Heart left ventricle (tissue), 16 donors: ENCODE measurements around the gene SERPINE3. TPM values are rescaled to one million over a fixed set of nuclear protein-coding genes. Genes with fewer than 3 reads are reported as not detected.
A peak's percentile ranks its signal among the peaks of the same experiment; 100 is the strongest.

ENCODE experiments used
- ATAC-seq, 4 donors: fragments of 200-7000 bp; cut with Tn5 transposase; one replicate each; pipeline ENCODE4 v1.9.1; 2020 to 2022; ENCODE audit warnings: moderate library complexity in 4 of 4, mild to moderate bottlenecking in 3 of 4, moderate number of reproducible peaks in 1 of 4
- DNase-seq, 5 donors: peaks; one replicate each; pipeline ENCODE4 v3.0.0-alpha.2; 2020
- H3K27ac ChIP-seq, 12 donors: fragments of 200-600 bp; sonication (generic) in 4 of 12; one replicate each; pipeline versions ENCODE4 v1.5.0 to v1.8.0; 2016 to 2022; ENCODE audit warnings: mild to moderate bottlenecking in 2 of 12
- H3K27me3 ChIP-seq, 9 donors: fragments of 200-600 bp; sonication (generic) in 2 of 9; one replicate each; pipeline versions ENCODE4 v1.5.1 to v1.8.0; 2016 to 2022; ENCODE audit warnings: mild to moderate bottlenecking in 3 of 9
- H3K36me3 ChIP-seq, 9 donors: fragments of 200-600 bp; sonication (generic) in 2 of 9; one replicate each; pipeline versions ENCODE4 v1.5.0 to v1.8.0; 2018 to 2022; ENCODE audit warnings: mild to moderate bottlenecking in 2 of 9
- H3K4me1 ChIP-seq, 12 donors: fragments of 200-600 bp; sonication (generic) in 4 of 12; one replicate each; pipeline versions ENCODE4 v1.5.0 to v1.8.0; 2016 to 2022; ENCODE audit warnings: mild to moderate bottlenecking in 3 of 12
- H3K4me3 ChIP-seq, 12 donors: fragments of 200-600 bp; sonication (generic) in 4 of 12; one replicate each; pipeline versions ENCODE4 v1.5.0 to v1.8.0; 2017 to 2022; ENCODE audit warnings: mild to moderate bottlenecking in 9 of 12, moderate library complexity in 4 of 12
- H3K9me3 ChIP-seq, 12 donors: fragments of 200-600 bp; sonication (generic) in 4 of 12; one replicate each; pipeline versions ENCODE4 v1.5.0 to v1.8.0; 2016 to 2022; ENCODE audit warnings: mild to moderate bottlenecking in 1 of 12
- POLR2A ChIP-seq, 2 donors: fragments of 450-650 bp; IDR thresholded peaks; one replicate each; pipeline ENCODE4 v1.6.1; 2017; ENCODE audit warnings: antibody characterized with exemption in 2 of 2, mild to moderate bottlenecking in 2 of 2, moderate library complexity in 2 of 2
- WGBS, 4 donors: extraction: QIAGEN DNeasy Blood & Tissue Kit in 2 of 4; methylation state at CpG; one replicate each; pipeline versions ENCODE4 v1.1.5 to v1.1.7; 2013 to 2018; 5-methylcytosine and 5-hydroxymethylcytosine counted together
- intact Hi-C, 10 donors: fragments of 100-400 bp; cut with DNase I; formaldehyde crosslinking; loops; one replicate each; pipeline versions ENCODE4 v1.11.1 to v1.14.2; 2022
- polyA plus RNA-seq, 2 donors: library from polyadenylated mRNA; stranded (reverse); fragments of 200-250 nt; gene quantifications; one replicate each; pipeline ENCODE4 v1.2.3, GENCODE V29; 2013
- total RNA-seq, 9 donors: library from RNA; depleted of rRNA in 2 of 9; stranded (reverse); fragments of >200 nt in 2 of 9; fragmentation: NEBNext Ultra II Directional in 3 of 9; extraction: Animal tissue kit (Norgen Biotek cat#: 25700) in 3 of 9; gene quantifications; one replicate each; pipeline versions ENCODE4 v1.1.0 to v1.2.4, GENCODE V29; 2016 to 2023
- TF ChIP-seq, protein P1 (sequence below), 12 donors: fragments of 200-600 bp; sonication (generic) in 4 of 12; IDR thresholded peaks; one replicate each; pipeline versions ENCODE4 v1.5.0 to v1.8.0; 2018 to 2022; ENCODE audit warnings: antibody characterized with exemption in 12 of 12, mild to moderate bottlenecking in 5 of 12
- donor health status: ischemic (EF 13 %, LVEDD 7.1; RV severe dilation, severe dysfunction).
- donor health status: healthy with polysubstance abuse.
- donor health status: DM: no; HTN: yes; CAD: no.
- donor health status: DM: no; HTN: no; CAD: no.
- donor health status: ischemic (EF 25% LVEDD 6.9; RV normal size, moderate dysfunction).
- donor health status: ischemic (EF 25% LVEDD 5.7; RV mildly dilated, moderate dysfunction).
- donor health status: healthy.
- donor health status: DM: yes; HTN: yes; CAD: no.
- donor health status: ischemic (EF 35%, LVEDD 5.7; RV mildly dilated, moderate dysfunction).
- donor health status: nonischemic (EF 11% LVEDD 7.7; RV severe dilation, severe dysfunction).
- donor health status: DM: yes; HTN: yes; CAD: no.
- donor health status: PGD.
- donor health status: ischemic (EF 29% LVEDD 5.4; RV normal size, mild dysfunction).
- donor health status: nonischemic (EF 23%, LVEDD 6.1; RV moderate dilation, normal function).

SERPINE3 gene
- total and polyA plus RNA-seq, 11 donors = 0.14 TPM; not detected in 10

DNA sequence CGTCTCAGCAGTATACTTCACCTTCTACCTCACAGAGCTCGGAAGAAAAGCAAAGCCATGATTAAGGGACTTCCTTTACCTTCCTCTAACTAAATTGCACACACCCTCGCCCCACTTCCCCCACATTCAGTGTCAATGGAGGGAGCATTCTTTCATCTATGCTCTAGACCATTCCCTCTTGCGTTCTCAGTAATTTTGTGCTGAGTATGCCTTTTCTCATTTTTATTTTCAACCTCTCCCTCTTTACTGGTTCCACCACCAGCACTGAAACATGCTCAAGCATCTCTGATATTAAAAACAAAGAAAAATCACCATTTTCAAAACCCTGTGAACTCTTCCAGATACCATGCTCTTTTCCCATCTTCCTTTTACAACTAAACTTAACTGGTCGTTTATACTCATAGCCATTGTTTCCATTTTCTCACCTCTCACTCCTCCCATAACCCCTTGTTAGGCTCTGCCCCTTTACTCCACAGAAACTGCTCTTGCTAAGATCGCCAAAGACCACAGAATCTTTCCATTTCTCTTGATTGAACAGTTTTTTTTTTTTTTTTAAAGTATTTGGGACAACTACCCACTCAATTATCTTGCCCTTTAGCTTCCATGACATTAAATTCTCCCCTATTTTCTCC, 32.4 kb downstream of the SERPINE3 start:
- WGBS, 4 donors = 91 to 95% (median 92%) methylated on average over 6 of the region's 6 CpGs
- DNase-seq (no peak), ATAC-seq (no peak)
- H3K27me3 ChIP-seq = no peaks in the 10 kb centered on the region
- intact Hi-C loops = no loop called here
- no peak overlapping the region for H3K4me3 ChIP-seq
- H3K36me3 ChIP-seq = peaks cover 0 to 91% (median 80%) of the 10 kb centered on the region in 9 donors
- no peaks in the 10 kb centered on the region for H3K4me1 ChIP-seq
- TF ChIP-seq, protein P1, sequence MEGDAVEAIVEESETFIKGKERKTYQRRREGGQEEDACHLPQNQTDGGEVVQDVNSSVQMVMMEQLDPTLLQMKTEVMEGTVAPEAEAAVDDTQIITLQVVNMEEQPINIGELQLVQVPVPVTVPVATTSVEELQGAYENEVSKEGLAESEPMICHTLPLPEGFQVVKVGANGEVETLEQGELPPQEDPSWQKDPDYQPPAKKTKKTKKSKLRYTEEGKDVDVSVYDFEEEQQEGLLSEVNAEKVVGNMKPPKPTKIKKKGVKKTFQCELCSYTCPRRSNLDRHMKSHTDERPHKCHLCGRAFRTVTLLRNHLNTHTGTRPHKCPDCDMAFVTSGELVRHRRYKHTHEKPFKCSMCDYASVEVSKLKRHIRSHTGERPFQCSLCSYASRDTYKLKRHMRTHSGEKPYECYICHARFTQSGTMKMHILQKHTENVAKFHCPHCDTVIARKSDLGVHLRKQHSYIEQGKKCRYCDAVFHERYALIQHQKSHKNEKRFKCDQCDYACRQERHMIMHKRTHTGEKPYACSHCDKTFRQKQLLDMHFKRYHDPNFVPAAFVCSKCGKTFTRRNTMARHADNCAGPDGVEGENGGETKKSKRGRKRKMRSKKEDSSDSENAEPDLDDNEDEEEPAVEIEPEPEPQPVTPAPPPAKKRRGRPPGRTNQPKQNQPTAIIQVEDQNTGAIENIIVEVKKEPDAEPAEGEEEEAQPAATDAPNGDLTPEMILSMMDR (IDR thresholded peaks at IDR 0.05) = no peak
- TF ChIP-seq POLR2A (IDR thresholded peaks at IDR 0.05) = no peak
- no peaks in the 10 kb centered on the region for H3K9me3 ChIP-seq
- no peak overlapping the region for H3K27ac ChIP-seq

DNA sequence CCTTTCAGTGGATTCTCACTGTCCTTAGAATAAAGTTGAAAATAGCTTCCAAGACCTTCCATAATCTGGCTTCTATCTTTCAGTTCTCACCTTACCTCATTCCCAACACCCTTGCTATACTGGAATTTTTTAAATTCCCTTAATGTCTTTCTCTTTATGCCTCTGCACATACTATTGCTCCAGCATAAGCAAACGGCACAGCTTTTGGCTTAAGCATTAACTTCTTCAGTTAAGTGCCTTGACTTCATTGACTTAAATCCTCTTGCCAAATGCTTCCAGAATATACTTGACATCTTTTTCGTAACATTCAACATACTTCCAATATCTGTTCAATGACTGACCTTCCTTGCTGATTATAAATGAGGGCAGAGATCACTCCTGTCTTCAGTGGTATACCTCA, 34.0 kb downstream of the SERPINE3 start:
- Histone ChIP-seq H3K27me3 (no peaks in the 10 kb centered on the region), H3K9me3 (no peaks in the 10 kb centered on the region), H3K4me3 (no peak overlapping the region), H3K4me1 (no peaks in the 10 kb centered on the region), H3K36me3 (peaks cover 0 to 91% (median 80%) of the 10 kb centered on the region in 9 donors), H3K27ac (no peak overlapping the region)
- intact Hi-C loops = no loop called here
- no peak for TF ChIP-seq POLR2A (IDR thresholded peaks at IDR 0.05)
- TF ChIP-seq, protein P1 (IDR thresholded peaks at IDR 0.05) = no peak
- WGBS, 4 donors = 88 to 94% (median 93%) methylated on average over 2 of the region's 2 CpGs
- DNase-seq (no peak), ATAC-seq (no peak)

DNA sequence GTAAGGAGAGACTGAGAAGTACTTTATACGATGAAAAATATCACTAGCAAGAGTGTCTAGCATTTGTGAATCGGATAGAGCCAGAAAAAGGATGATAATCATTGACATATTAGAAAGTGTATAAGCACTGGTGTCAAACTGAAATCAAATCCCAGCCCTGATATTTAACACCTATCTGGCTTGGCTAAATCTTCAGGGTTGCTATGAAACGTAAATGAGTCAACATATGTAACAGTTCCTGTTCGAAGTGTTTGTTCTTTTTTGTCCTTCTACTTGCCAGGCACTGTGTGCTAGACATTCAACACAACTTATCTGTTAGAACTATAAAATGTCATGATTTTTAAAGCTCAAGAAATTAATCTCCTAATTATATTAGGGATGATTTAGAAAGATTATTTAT, 40.8 kb downstream of the SERPINE3 start:
- TF ChIP-seq, protein P1 (IDR thresholded peaks at IDR 0.05) = no peak
- TF ChIP-seq POLR2A (IDR thresholded peaks at IDR 0.05) = no peak
- WGBS, 4 donors = 49 to 59% (median 54%) methylated on average over 4 of the region's 4 CpGs
- H3K27me3 ChIP-seq = no peaks in the 10 kb centered on the region
- DNase-seq (no peak), ATAC-seq (peak; percentile 73 to 84 (median 78))
- no peak overlapping the region for H3K27ac ChIP-seq
- H3K9me3 ChIP-seq = no peaks in the 10 kb centered on the region
- no peak overlapping the region for H3K4me3 ChIP-seq
- H3K4me1 ChIP-seq = peaks cover 0 to 3% (median 0%) of the 10 kb centered on the region in 12 donors
- intact Hi-C loops = no loop called here
- peaks cover 0 to 90% (median 68%) of the 10 kb centered on the region in 9 donors for H3K36me3 ChIP-seq

GRCh38 chr13:51385114-51385513, 45.6 kb downstream of the SERPINE3 start:
- ATAC-seq (no peak), DNase-seq (no peak)
- Histone ChIP-seq H3K27me3 (no peaks in the 10 kb centered on the region), H3K27ac (no peak overlapping the region), H3K9me3 (no peaks in the 10 kb centered on the region), H3K4me1 (no peaks in the 10 kb centered on the region), H3K4me3 (no peak overlapping the region), H3K36me3 (peaks cover 0 to 54% (median 40%) of the 10 kb centered on the region in 9 donors)
- intact Hi-C loops = no loop called here
- WGBS, 4 donors = 92 to 94% (median 93%) methylated on average over 2 of the region's 2 CpGs
- no peak for TF ChIP-seq POLR2A (IDR thresholded peaks at IDR 0.05)
- TF ChIP-seq, protein P1 (IDR thresholded peaks at IDR 0.05) = no peak
